Peyer's patch (tissue), 4 donors: Measurements from ENCODE around the gene CCR5AS.

ENCODE experiments used
- POLR2A ChIP-seq, 2 donors: fragments of 450-650 bp; IDR thresholded peaks; one replicate each; pipeline ENCODE4 v1.5.1; 2017; ENCODE audit warnings: antibody characterized with exemption in 2 of 2, mild to moderate bottlenecking in 2 of 2, moderate library complexity in 2 of 2
- TF ChIP-seq, protein P1 (sequence below), 6 experiments: fragments of 450-650 bp in 4 of 6; fragments of 200-600 bp in 2 of 6; sonication (generic) in 1 of 6; IDR thresholded peaks; one replicate each; pipeline ENCODE4 v1.5.1; 2017 to 2019; ENCODE audit warnings: antibody characterized with exemption in 6 of 6, mild to moderate bottlenecking in 3 of 6, moderate library complexity in 1 of 6

DNA sequence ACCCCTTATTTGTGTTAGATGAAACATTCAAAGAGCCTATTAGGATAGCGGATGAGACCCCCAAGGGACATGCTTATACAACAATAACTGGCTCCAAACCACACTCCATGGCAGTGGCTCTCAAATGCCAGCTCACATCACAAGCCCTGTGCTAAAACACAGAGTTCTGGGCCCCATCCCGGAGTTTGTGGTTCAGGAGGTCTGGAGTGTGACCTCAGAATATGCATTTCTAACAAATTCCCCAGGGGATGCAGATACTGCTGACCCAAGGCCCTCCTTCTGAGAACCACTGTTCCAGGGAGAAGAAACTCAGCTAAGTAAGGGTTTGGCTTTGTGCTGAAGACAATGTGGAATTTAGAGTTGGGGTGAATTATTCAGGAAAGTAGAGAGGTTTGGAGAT lies 3.8 kb upstream of the CCR5AS start:
- no peak for TF ChIP-seq POLR2A (IDR thresholded peaks at IDR 0.05)
- TF ChIP-seq, protein P1, sequence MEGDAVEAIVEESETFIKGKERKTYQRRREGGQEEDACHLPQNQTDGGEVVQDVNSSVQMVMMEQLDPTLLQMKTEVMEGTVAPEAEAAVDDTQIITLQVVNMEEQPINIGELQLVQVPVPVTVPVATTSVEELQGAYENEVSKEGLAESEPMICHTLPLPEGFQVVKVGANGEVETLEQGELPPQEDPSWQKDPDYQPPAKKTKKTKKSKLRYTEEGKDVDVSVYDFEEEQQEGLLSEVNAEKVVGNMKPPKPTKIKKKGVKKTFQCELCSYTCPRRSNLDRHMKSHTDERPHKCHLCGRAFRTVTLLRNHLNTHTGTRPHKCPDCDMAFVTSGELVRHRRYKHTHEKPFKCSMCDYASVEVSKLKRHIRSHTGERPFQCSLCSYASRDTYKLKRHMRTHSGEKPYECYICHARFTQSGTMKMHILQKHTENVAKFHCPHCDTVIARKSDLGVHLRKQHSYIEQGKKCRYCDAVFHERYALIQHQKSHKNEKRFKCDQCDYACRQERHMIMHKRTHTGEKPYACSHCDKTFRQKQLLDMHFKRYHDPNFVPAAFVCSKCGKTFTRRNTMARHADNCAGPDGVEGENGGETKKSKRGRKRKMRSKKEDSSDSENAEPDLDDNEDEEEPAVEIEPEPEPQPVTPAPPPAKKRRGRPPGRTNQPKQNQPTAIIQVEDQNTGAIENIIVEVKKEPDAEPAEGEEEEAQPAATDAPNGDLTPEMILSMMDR (IDR thresholded peaks at IDR 0.05) = no peak
